ENCODE data around the gene RAD54L.

The RAD54L gene

GRCh38 chr1:46285730-46286477 is 38.3 kb downstream of the RAD54L start:
- Histone ChIP-seq H2AFZ (ENCODE audit: low read depth, low read length, severe bottlenecking) (no peak overlapping the region), H3K79me2 (ENCODE audit: insufficient read depth, low read length) (no peaks in the 10 kb centered on the region), H3K9me2 (replicated peaks; ENCODE audit: insufficient read depth, low read length) (no peaks in the 10 kb centered on the region), H3K4me2 (ENCODE audit: low read depth, low read length, poor library complexity, severe bottlenecking) (no peak overlapping the region), H3K27me3 (ENCODE audit: low read length) (no peaks in the 10 kb centered on the region), H3K9ac (ENCODE audit: low read length) (no peak overlapping the region), H3K9me3 (ENCODE audit: insufficient read depth, low read length) (no peaks in the 10 kb centered on the region), H3K4me3 (ENCODE audit: insufficient read depth, low read length, poor library complexity, severe bottlenecking) (no peak overlapping the region), H3K36me3 (ENCODE audit: low read length) (no peaks in the 10 kb centered on the region), H3K27ac (ENCODE audit: low read depth, low read length) (no peak overlapping the region), H4K20me1 (ENCODE audit: low read depth, low read length) (no peaks in the 10 kb centered on the region), H3F3A (ENCODE audit: insufficient read depth) (0 out of 2 replicates have a peak, but pooled peaks cover 3% of the 10 kb centered on the region)
- TF ChIP-seq, protein P1, sequence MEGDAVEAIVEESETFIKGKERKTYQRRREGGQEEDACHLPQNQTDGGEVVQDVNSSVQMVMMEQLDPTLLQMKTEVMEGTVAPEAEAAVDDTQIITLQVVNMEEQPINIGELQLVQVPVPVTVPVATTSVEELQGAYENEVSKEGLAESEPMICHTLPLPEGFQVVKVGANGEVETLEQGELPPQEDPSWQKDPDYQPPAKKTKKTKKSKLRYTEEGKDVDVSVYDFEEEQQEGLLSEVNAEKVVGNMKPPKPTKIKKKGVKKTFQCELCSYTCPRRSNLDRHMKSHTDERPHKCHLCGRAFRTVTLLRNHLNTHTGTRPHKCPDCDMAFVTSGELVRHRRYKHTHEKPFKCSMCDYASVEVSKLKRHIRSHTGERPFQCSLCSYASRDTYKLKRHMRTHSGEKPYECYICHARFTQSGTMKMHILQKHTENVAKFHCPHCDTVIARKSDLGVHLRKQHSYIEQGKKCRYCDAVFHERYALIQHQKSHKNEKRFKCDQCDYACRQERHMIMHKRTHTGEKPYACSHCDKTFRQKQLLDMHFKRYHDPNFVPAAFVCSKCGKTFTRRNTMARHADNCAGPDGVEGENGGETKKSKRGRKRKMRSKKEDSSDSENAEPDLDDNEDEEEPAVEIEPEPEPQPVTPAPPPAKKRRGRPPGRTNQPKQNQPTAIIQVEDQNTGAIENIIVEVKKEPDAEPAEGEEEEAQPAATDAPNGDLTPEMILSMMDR (IDR thresholded peaks at IDR 0.05; ENCODE audit: insufficient read depth, low read length, poor library complexity, severe bottlenecking), result no peak
- no peak for TF ChIP-seq EZH2phosphoT487 (conservative IDR thresholded peaks at IDR 0.05; ENCODE audit: low read length)

GRCh38 chr1:46288485-46289133 is 41.0 kb downstream of the RAD54L start:
- Histone ChIP-seq H3F3A (ENCODE audit: insufficient read depth) (peaks cover 6% of the 10 kb centered on the region; the same call in 1 of the 2 replicates), H3K9ac (ENCODE audit: low read length) (no peak overlapping the region), H3K4me2 (ENCODE audit: low read depth, low read length, poor library complexity, severe bottlenecking) (no peak overlapping the region), H3K9me2 (replicated peaks; ENCODE audit: insufficient read depth, low read length) (no peaks in the 10 kb centered on the region), H2AFZ (ENCODE audit: low read depth, low read length, severe bottlenecking) (no peak overlapping the region), H3K9me3 (ENCODE audit: insufficient read depth, low read length) (no peaks in the 10 kb centered on the region), H3K36me3 (ENCODE audit: low read length) (no peaks in the 10 kb centered on the region), H3K27me3 (ENCODE audit: low read length) (no peaks in the 10 kb centered on the region), H3K79me2 (ENCODE audit: insufficient read depth, low read length) (no peaks in the 10 kb centered on the region), H3K27ac (ENCODE audit: low read depth, low read length) (no peak overlapping the region), H3K4me3 (ENCODE audit: insufficient read depth, low read length, poor library complexity, severe bottlenecking) (no peak overlapping the region), H4K20me1 (ENCODE audit: low read depth, low read length) (no peaks in the 10 kb centered on the region)
- TF ChIP-seq, protein P1 (IDR thresholded peaks at IDR 0.05; ENCODE audit: insufficient read depth, low read length, poor library complexity, severe bottlenecking), result no peak
- no peak for TF ChIP-seq EZH2phosphoT487 (conservative IDR thresholded peaks at IDR 0.05; ENCODE audit: low read length)

DNA sequence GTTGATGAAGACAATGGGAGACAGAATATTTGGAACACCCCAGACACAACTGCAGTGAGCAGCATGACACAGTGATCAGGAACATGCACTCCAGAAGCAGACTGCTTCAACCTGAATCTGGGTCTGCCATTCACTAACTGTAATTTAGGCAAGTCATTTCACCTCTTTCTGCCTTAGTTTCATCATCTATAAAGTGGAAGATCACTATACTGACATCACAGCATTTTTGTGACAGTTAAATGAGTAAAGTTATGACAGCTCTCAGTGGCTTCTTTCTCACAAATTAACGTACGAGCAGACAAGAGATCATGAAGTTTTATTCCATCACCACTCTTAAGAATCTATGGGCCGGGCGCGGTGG is 41.6 kb downstream of the RAD54L start:
- peaks cover 6% of the 10 kb centered on the region; the same call in 1 of the 2 replicates for H3F3A ChIP-seq (ENCODE audit: insufficient read depth)
- H3K9me3 ChIP-seq (ENCODE audit: insufficient read depth, low read length), result no peaks in the 10 kb centered on the region
- H3K36me3 ChIP-seq (ENCODE audit: low read length), result no peaks in the 10 kb centered on the region
- no peaks in the 10 kb centered on the region for H3K27me3 ChIP-seq (ENCODE audit: low read length)
- no peak overlapping the region for H3K4me3 ChIP-seq (ENCODE audit: insufficient read depth, low read length, poor library complexity, severe bottlenecking)
- no peak overlapping the region for H3K27ac ChIP-seq (ENCODE audit: low read depth, low read length)
- H2AFZ ChIP-seq (ENCODE audit: low read depth, low read length, severe bottlenecking), result no peak overlapping the region
- no peak overlapping the region for H3K9ac ChIP-seq (ENCODE audit: low read length)
- H4K20me1 ChIP-seq (ENCODE audit: low read depth, low read length), result no peaks in the 10 kb centered on the region
- no peaks in the 10 kb centered on the region for H3K79me2 ChIP-seq (ENCODE audit: insufficient read depth, low read length)
- no peaks in the 10 kb centered on the region for H3K9me2 ChIP-seq (replicated peaks; ENCODE audit: insufficient read depth, low read length)
- H3K4me2 ChIP-seq (ENCODE audit: low read depth, low read length, poor library complexity, severe bottlenecking), result no peak overlapping the region
- TF ChIP-seq, protein P1 (IDR thresholded peaks at IDR 0.05; ENCODE audit: insufficient read depth, low read length, poor library complexity, severe bottlenecking), result no peak
- no peak for TF ChIP-seq EZH2phosphoT487 (conservative IDR thresholded peaks at IDR 0.05; ENCODE audit: low read length)
